Measurements from ENCODE around the gene SLC38A2. TPM values are rescaled to one million over a fixed set of nuclear protein-coding genes. Genes with fewer than 3 reads are reported as not detected.

The SLC38A2 gene
- total RNA-seq, 1 experiment from 2014 or later, result 453 TPM

- H3K27ac ChIP-seq (ENCODE audit: insufficient read length, low read depth, low read length), result no peak overlapping the region
- H3K9ac ChIP-seq (ENCODE audit: extremely low read depth, insufficient read length, low read length), result no peak overlapping the region
- DNase-seq, result no peak
- no peak overlapping the region for H3K18ac ChIP-seq (ENCODE audit: insufficient read length, low read depth, low read length)
- peaks cover 6% of the 10 kb centered on the region; the same call in 1 of the 2 replicates for H3K4me1 ChIP-seq (ENCODE audit: insufficient read depth, low read length)
- H3K79me2 ChIP-seq (ENCODE audit: insufficient read depth, low read length), result no peaks in the 10 kb centered on the region
- Mint-ChIP-seq H3K9me3 (peaks cover 23 to 29% of the 10 kb centered on the region in 2 experiments), H3K36me3 (ENCODE audit: insufficient read depth in 1 of 3, low read depth in 3 of 3) (peaks cover 28 to 38% (median 30%) of the 10 kb centered on the region in 3 experiments), H3K27me3 (ENCODE audit: low read depth) (no peaks in the 10 kb centered on the region), H3K4me1 (peaks cover 32 to 33% of the 10 kb centered on the region in 2 experiments), H3K27ac (no peak overlapping the region), H3K4me3 (no peak overlapping the region)
- no peak overlapping the region for H2AK5ac ChIP-seq (ENCODE audit: insufficient read length, low read length)
- H3K56ac ChIP-seq (ENCODE audit: insufficient read length, low read depth, low read length), result no peak overlapping the region
- H2BK120ac ChIP-seq (ENCODE audit: low read depth, low read length, poor library complexity, severe bottlenecking), result no peak overlapping the region
- H3K23me2 ChIP-seq (ENCODE audit: insufficient read length, low read depth, low read length, poor library complexity, severe bottlenecking), result no peaks in the 10 kb centered on the region
- no peak overlapping the region for H2BK20ac ChIP-seq (ENCODE audit: low read depth, low read length, poor library complexity, severe bottlenecking)
- no peak overlapping the region for H2AFZ ChIP-seq (ENCODE audit: low read length)
- H3K4me2 ChIP-seq (ENCODE audit: insufficient read depth, insufficient read length, low read length), result no peak overlapping the region
- H3K14ac ChIP-seq (ENCODE audit: insufficient read depth, low read length), result no peak overlapping the region
- no peak overlapping the region for H2BK15ac ChIP-seq (ENCODE audit: low read depth, low read length)
- H4K91ac ChIP-seq (ENCODE audit: insufficient read length, low read depth, low read length), result no peak overlapping the region
- H4K20me1 ChIP-seq (ENCODE audit: control insufficient read depth, insufficient read depth, insufficient read length), result no peaks in the 10 kb centered on the region
- no peak overlapping the region for H2BK12ac ChIP-seq (ENCODE audit: insufficient read length, low read depth, low read length)
- H4K8ac ChIP-seq (replicated peaks; ENCODE audit: insufficient read length, low read depth, low read length), result no peak overlapping the region
- H3K23ac ChIP-seq (ENCODE audit: insufficient read length, low read depth, low read length), result no peak overlapping the region
- no peaks in the 10 kb centered on the region for H3K79me1 ChIP-seq (ENCODE audit: insufficient read depth, low read depth, low read length, poor library complexity, severe bottlenecking)
- no peak overlapping the region for H2BK5ac ChIP-seq (ENCODE audit: insufficient read length, low read length)
- H4K5ac ChIP-seq (ENCODE audit: insufficient read length, low read depth, low read length), result no peak overlapping the region
- no peak overlapping the region for H3T11ph ChIP-seq (ENCODE audit: low read length)
- no peaks in the 10 kb centered on the region for H3K27me3 ChIP-seq (ENCODE audit: insufficient read depth, low read length)
- TF ChIP-seq, protein P1, sequence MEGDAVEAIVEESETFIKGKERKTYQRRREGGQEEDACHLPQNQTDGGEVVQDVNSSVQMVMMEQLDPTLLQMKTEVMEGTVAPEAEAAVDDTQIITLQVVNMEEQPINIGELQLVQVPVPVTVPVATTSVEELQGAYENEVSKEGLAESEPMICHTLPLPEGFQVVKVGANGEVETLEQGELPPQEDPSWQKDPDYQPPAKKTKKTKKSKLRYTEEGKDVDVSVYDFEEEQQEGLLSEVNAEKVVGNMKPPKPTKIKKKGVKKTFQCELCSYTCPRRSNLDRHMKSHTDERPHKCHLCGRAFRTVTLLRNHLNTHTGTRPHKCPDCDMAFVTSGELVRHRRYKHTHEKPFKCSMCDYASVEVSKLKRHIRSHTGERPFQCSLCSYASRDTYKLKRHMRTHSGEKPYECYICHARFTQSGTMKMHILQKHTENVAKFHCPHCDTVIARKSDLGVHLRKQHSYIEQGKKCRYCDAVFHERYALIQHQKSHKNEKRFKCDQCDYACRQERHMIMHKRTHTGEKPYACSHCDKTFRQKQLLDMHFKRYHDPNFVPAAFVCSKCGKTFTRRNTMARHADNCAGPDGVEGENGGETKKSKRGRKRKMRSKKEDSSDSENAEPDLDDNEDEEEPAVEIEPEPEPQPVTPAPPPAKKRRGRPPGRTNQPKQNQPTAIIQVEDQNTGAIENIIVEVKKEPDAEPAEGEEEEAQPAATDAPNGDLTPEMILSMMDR (conservative IDR thresholded peaks at IDR 0.05), result no peak
- H3K9me3 ChIP-seq (ENCODE audit: control insufficient read depth, low read depth, low read length), result no peaks in the 10 kb centered on the region
- WGBS (ENCODE audit: extremely low coverage, insufficient read length, low lambda C conversion rate), result no CpG with 5 or more reads among the region's 3 CpGs
- no peak overlapping the region for H3K4ac ChIP-seq (ENCODE audit: low read depth, low read length)
These were observed 30.6 kb upstream of the SLC38A2 start for GRCh38 chr12:46402941-46403718.
